Measurements from ENCODE around the gene ME1.

GRCh38 chr6:83474309-83474708 is 43.5 kb upstream of the ME1 start:
- TF ChIP-seq REST (IDR thresholded peaks at IDR 0.05; ENCODE audit: insufficient read depth in 1 of 2, low read depth in 2 of 2, low read length in 2 of 2) (no peak), POLR2AphosphoS5 (IDR thresholded peaks at IDR 0.05; ENCODE audit: low read depth, low read length) (no peak), SIN3A (IDR thresholded peaks at IDR 0.05; ENCODE audit: borderline replicate concordance, insufficient read depth, low read length) (no peak)
